Adrenal gland (tissue), 5 donors: Measurements from ENCODE around the gene CALCOCO2.
"Not testable (repeated sequence)": the region's sequence is repeated elsewhere in the genome, so short reads cannot be mapped to it uniquely, and the experiment has no call there.

ENCODE experiments used
- CTCF ChIP-seq, 6 experiments: fragments of 450-650 bp in 4 of 6; fragments of 200-600 bp in 2 of 6; sonication (generic) in 1 of 6; IDR thresholded peaks; 1 replicate in 5 of 6; 2 replicates in 1 of 6; pipeline versions ENCODE4 v1.5.1 to v1.8.0; 2016 to 2021; ENCODE audit warnings: antibody characterized with exemption in 6 of 6, mild to moderate bottlenecking in 2 of 6, moderate library complexity in 1 of 6
- POLR2A ChIP-seq, 2 donors: fragments of 450-650 bp; IDR thresholded peaks; one replicate each; pipeline ENCODE4 v1.6.1; 2017; ENCODE audit warnings: antibody characterized with exemption in 2 of 2, mild to moderate bottlenecking in 2 of 2, moderate library complexity in 1 of 2
- donor health status: DM: no; HTN: no; CAD: no.

GRCh38 chr17:48820936-48821335, 9.9 kb upstream of the CALCOCO2 start:
- TF ChIP-seq POLR2A, CTCF (IDR thresholded peaks at IDR 0.05): not testable (repeated sequence)
